ENCODE measurements around the gene MAP2K1. TPM values are rescaled to one million over a fixed set of nuclear protein-coding genes. Genes with fewer than 3 reads are reported as not detected.

MAP2K1 gene
- total and polyA plus RNA-seq, 2 donors from 2014 or later: 33.1 to 49.4 TPM

DNA sequence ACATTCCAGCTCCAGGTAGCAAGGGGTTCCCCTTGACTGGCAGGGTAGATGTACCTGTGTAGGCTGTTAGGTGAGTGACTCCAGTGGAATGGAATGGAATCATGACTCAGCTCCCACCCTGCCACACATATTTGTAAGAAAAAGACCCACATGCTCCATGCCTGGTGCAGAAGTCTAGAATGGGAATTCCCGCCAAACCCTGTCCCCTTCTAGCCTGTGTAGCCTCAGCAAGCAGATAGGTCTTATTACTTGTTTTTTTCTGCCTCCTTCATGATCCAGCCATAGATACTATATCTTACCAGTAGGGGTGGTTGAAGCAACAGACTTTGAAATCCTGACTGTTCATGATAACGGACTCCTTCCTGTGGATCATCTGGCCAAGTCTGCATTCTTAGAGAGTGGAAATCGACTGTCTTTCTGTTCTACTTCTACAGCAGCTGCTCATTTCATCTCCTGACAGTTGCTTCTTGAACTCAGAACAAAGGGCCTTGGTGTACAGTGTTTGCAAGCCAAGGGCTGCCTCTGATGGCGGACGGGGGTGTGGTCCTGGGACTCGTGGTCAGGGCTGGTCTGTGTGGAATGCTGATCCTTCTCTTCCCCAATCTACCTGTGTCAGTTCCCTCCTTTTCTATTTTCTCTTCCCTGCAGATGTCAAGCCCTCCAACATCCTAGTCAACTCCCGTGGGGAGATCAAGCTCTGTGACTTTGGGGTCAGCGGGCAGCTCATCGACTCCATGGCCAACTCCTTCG is 94.6 kb downstream of the MAP2K1 start:
- H3K9ac ChIP-seq (ENCODE audit: low read length in 3 of 3): no peak overlapping the region
- no peak for DNase-seq
- peaks cover 0 to 4% (median 2%) of the 10 kb centered on the region in 3 donors for H3K36me3 ChIP-seq (ENCODE audit: control insufficient read depth in 2 of 3, insufficient read depth in 3 of 3, low read length in 3 of 3)
- no peak for FAIRE-seq
- TF ChIP-seq, protein P1, sequence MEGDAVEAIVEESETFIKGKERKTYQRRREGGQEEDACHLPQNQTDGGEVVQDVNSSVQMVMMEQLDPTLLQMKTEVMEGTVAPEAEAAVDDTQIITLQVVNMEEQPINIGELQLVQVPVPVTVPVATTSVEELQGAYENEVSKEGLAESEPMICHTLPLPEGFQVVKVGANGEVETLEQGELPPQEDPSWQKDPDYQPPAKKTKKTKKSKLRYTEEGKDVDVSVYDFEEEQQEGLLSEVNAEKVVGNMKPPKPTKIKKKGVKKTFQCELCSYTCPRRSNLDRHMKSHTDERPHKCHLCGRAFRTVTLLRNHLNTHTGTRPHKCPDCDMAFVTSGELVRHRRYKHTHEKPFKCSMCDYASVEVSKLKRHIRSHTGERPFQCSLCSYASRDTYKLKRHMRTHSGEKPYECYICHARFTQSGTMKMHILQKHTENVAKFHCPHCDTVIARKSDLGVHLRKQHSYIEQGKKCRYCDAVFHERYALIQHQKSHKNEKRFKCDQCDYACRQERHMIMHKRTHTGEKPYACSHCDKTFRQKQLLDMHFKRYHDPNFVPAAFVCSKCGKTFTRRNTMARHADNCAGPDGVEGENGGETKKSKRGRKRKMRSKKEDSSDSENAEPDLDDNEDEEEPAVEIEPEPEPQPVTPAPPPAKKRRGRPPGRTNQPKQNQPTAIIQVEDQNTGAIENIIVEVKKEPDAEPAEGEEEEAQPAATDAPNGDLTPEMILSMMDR (IDR thresholded peaks at IDR 0.05; ENCODE audit: borderline replicate concordance, extremely low read depth, insufficient read depth): no peak
- no peaks in the 10 kb centered on the region for H3K27me3 ChIP-seq (ENCODE audit: control insufficient read depth, insufficient read depth, low read length)
- intact Hi-C loops (cut with DNase I): no loop called here
- H3K9me3 ChIP-seq (ENCODE audit: control insufficient read depth in 2 of 3, insufficient read depth in 1 of 3, low read length in 3 of 3): no peaks in the 10 kb centered on the region
- H3K4me1 ChIP-seq (ENCODE audit: control insufficient read depth in 2 of 3, insufficient read depth in 2 of 3, low read depth in 1 of 3, low read length in 3 of 3): peaks cover 0 to 2% (median 0%) of the 10 kb centered on the region in 3 donors
- no peak overlapping the region for H3K4me3 ChIP-seq (ENCODE audit: low read length in 3 of 3)
- no peak overlapping the region for H3K27ac ChIP-seq (ENCODE audit: low read depth in 2 of 2, low read length in 2 of 2)

DNA sequence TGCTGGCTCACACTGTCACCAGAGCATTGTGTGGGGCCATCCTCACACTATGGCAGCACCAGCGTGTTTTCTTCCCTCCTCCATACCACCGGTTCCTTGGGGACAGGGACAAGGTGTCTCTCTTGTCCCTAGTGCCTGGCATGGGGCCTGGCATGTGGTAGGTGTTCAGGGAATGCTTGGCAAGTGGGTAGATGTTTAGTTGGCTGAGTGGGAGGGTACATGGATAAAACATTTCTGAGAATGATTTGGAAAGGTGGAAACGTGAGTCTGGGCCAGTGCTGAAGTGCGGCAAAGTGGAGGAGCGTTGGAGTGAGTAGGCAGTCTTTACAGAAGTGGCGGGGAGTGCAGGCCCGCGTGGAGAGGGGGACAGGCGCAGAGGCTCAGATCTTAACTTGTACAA is 95.8 kb downstream of the MAP2K1 start:
- intact Hi-C loops (cut with DNase I): no loop called here
- no peak overlapping the region for H3K27ac ChIP-seq (ENCODE audit: low read depth in 2 of 2, low read length in 2 of 2)
- H3K4me1 ChIP-seq (ENCODE audit: control insufficient read depth in 2 of 3, insufficient read depth in 2 of 3, low read depth in 1 of 3, low read length in 3 of 3): peaks cover 0 to 2% (median 0%) of the 10 kb centered on the region in 3 donors
- no peak for FAIRE-seq
- H3K36me3 ChIP-seq (ENCODE audit: control insufficient read depth in 2 of 3, insufficient read depth in 3 of 3, low read length in 3 of 3): peaks cover under 1 to 4% (median 2%) of the 10 kb centered on the region in 3 donors
- no peak overlapping the region for H3K4me3 ChIP-seq (ENCODE audit: low read length in 3 of 3)
- no peak overlapping the region for H3K9ac ChIP-seq (ENCODE audit: low read length in 3 of 3)
- no peak for DNase-seq
- no peaks in the 10 kb centered on the region for H3K9me3 ChIP-seq (ENCODE audit: control insufficient read depth in 2 of 3, insufficient read depth in 1 of 3, low read length in 3 of 3)
- no peaks in the 10 kb centered on the region for H3K27me3 ChIP-seq (ENCODE audit: control insufficient read depth, insufficient read depth, low read length)
- TF ChIP-seq, protein P1 (IDR thresholded peaks at IDR 0.05; ENCODE audit: borderline replicate concordance, extremely low read depth, insufficient read depth): no peak

DNA sequence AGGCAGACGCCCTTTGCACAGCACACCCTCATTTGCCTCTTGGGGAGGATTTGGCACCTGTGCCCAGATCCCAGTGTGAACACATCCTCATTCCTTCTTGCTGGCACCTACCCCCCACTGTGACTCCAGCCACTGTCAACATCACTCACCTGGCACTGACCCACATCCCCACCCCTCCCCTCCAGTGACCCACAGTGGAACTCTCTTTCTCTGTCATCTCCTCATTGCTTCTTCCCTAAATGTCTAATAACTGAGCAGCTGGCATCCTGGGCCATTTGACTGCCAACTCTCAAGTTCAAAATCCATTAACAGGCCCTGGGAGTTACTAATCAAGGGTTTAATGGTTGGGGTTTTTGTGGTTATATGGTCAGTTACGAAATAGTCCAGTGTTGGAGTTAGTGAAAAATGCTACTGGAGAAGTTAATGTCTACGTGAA is 96.4 kb downstream of the MAP2K1 start:
- Histone ChIP-seq H3K4me3 (ENCODE audit: low read length in 3 of 3) (no peak overlapping the region), H3K27me3 (ENCODE audit: control insufficient read depth, insufficient read depth, low read length) (no peaks in the 10 kb centered on the region), H3K36me3 (ENCODE audit: control insufficient read depth in 2 of 3, insufficient read depth in 3 of 3, low read length in 3 of 3) (peaks cover 4 to 5% (median 4%) of the 10 kb centered on the region in 3 donors), H3K27ac (ENCODE audit: low read depth in 2 of 2, low read length in 2 of 2) (no peak overlapping the region), H3K4me1 (ENCODE audit: control insufficient read depth in 2 of 3, insufficient read depth in 2 of 3, low read depth in 1 of 3, low read length in 3 of 3) (peaks cover 0 to 2% (median 0%) of the 10 kb centered on the region in 3 donors), H3K9me3 (ENCODE audit: control insufficient read depth in 2 of 3, insufficient read depth in 1 of 3, low read length in 3 of 3) (no peaks in the 10 kb centered on the region), H3K9ac (ENCODE audit: low read length in 3 of 3) (no peak overlapping the region)
- no peak for DNase-seq
- intact Hi-C loops (cut with DNase I): no loop called here
- TF ChIP-seq, protein P1 (IDR thresholded peaks at IDR 0.05; ENCODE audit: borderline replicate concordance, extremely low read depth, insufficient read depth): no peak
- no peak for FAIRE-seq

Data from kidney (tissue), 14 donors.